Peyer's patch (tissue), 4 donors: ENCODE data around the gene EVA1A.

Experiments
- POLR2A ChIP-seq, 2 donors: fragments of 450-650 bp; IDR thresholded peaks; one replicate each; pipeline ENCODE4 v1.5.1; 2017; ENCODE audit warnings: antibody characterized with exemption in 2 of 2, mild to moderate bottlenecking in 2 of 2, moderate library complexity in 2 of 2
- TF ChIP-seq, protein P1 (sequence below), 6 experiments: fragments of 450-650 bp in 4 of 6; fragments of 200-600 bp in 2 of 6; sonication (generic) in 1 of 6; IDR thresholded peaks; one replicate each; pipeline ENCODE4 v1.5.1; 2017 to 2019; ENCODE audit warnings: antibody characterized with exemption in 6 of 6, mild to moderate bottlenecking in 3 of 6, moderate library complexity in 1 of 6

DNA sequence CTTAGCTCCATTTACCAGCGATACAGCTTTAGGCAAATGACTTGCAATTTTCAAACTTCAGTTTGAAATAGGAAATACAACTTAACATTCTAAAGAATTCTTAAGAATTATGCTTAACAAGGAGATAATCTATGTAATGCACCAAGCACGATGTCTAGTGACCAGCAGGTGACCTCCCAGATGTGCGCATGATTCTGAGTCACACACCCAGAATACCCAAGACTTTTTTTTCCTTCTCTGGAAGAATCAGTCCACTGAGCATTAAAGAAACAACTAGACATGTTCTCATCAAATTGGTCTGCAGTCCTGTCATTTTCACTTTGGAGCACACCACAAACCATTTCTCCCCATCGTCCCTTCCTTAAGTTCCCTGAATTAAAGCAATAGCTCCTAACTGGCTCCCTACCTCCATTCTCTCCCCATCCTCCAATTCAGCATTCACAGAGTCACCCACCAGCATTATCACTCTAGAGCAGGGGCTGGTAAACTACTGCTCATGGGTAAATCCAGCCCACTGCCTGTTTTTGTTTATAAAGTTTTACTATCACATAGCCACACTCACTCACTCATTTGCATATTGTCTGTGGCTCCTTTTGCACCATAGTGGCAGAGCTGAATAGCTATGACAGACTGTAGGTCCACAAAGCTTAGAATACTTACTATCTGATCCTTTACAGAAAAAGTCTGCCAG lies 13.2 kb downstream of the EVA1A start:
- TF ChIP-seq, protein P1, sequence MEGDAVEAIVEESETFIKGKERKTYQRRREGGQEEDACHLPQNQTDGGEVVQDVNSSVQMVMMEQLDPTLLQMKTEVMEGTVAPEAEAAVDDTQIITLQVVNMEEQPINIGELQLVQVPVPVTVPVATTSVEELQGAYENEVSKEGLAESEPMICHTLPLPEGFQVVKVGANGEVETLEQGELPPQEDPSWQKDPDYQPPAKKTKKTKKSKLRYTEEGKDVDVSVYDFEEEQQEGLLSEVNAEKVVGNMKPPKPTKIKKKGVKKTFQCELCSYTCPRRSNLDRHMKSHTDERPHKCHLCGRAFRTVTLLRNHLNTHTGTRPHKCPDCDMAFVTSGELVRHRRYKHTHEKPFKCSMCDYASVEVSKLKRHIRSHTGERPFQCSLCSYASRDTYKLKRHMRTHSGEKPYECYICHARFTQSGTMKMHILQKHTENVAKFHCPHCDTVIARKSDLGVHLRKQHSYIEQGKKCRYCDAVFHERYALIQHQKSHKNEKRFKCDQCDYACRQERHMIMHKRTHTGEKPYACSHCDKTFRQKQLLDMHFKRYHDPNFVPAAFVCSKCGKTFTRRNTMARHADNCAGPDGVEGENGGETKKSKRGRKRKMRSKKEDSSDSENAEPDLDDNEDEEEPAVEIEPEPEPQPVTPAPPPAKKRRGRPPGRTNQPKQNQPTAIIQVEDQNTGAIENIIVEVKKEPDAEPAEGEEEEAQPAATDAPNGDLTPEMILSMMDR (IDR thresholded peaks at IDR 0.05), result no peak
- TF ChIP-seq POLR2A (IDR thresholded peaks at IDR 0.05), result no peak
